HUES48 (cell line): Measurements from ENCODE around the gene ARHGAP42.

Source experiments
- H3K27ac ChIP-seq: one replicate; pipeline ENCODE4 v1.7.0; 2013; ENCODE audit warnings: low read depth, low read length, inconsistent platforms
- H3K27me3 ChIP-seq: 2 replicates; pipeline ENCODE4 v1.6.1; 2013; ENCODE audit warnings: mild to moderate bottlenecking, low read length; ENCODE audit not compliant: control insufficient read depth, insufficient read depth
- H3K36me3 ChIP-seq: 2 replicates; pipeline ENCODE4 v1.6.1; 2013; ENCODE audit warnings: low read length; ENCODE audit not compliant: control insufficient read depth, insufficient read depth
- H3K4me1 ChIP-seq: 2 replicates; pipeline ENCODE4 v1.6.1; 2013; ENCODE audit warnings: mild to moderate bottlenecking, low read length; ENCODE audit not compliant: control insufficient read depth, insufficient read depth
- H3K4me3 ChIP-seq: 2 replicates; pipeline ENCODE4 v1.5.1; 2013; ENCODE audit warnings: mild to moderate bottlenecking, low read depth, low read length
- H3K9ac ChIP-seq: 2 replicates; pipeline ENCODE4 v1.6.1; 2013; ENCODE audit warnings: mild to moderate bottlenecking, low read depth, low read length, moderate library complexity
- H3K9me3 ChIP-seq: 2 replicates; pipeline ENCODE4 v1.6.1; 2013; ENCODE audit warnings: low read length; ENCODE audit not compliant: control insufficient read depth, insufficient read depth

Gene ARHGAP42

DNA sequence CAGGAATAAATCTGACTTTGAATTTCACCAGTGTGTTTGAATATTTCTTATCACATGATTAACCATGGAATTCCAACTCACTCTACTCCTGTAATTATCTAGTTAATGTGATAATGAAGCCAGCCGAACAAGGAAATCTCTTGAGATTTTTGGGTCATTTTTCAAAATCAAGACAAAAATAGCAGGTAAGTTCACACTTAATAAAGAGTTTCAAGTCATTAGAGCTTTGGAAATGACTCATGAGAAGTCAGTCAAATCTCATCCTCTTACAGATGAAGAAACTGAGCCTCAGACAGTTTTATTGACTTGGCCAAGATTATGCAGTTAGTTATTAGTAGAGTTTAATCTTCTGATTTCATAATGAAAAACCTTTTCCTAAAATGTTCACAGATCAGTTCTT lies 148.8 kb downstream of the ARHGAP42 start:
- Histone ChIP-seq H3K9ac (no peak overlapping the region), H3K4me3 (no peak overlapping the region), H3K9me3 (no peaks in the 10 kb centered on the region), H3K27ac (no peak overlapping the region), H3K27me3 (no peaks in the 10 kb centered on the region), H3K36me3 (no peaks in the 10 kb centered on the region), H3K4me1 (peaks cover 46% of the 10 kb centered on the region)

DNA sequence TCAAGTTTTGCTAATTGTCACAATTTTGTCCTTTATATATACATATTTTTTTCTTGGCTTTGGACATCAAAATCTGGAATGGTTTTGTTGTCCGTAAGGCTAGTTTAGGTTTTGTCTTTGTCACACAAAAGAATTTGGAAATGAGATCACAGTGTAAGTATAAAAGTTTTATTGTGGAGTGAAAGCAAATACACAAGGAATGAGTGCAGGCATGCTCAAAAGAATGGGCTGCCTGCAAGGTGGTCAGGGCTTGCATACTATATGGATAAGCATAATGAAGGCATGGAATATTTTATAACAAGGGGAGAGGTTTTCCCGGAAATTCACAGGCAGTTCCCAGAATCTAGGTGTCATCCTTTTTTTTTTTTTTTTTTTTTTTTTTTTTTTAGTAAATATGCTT lies 150.2 kb downstream of the ARHGAP42 start:
- Histone ChIP-seq H3K36me3 (no peaks in the 10 kb centered on the region), H3K4me3 (no peak overlapping the region), H3K9me3 (no peaks in the 10 kb centered on the region), H3K4me1 (peaks cover 36% of the 10 kb centered on the region), H3K27ac (no peak overlapping the region), H3K27me3 (no peaks in the 10 kb centered on the region), H3K9ac (no peak overlapping the region)

DNA sequence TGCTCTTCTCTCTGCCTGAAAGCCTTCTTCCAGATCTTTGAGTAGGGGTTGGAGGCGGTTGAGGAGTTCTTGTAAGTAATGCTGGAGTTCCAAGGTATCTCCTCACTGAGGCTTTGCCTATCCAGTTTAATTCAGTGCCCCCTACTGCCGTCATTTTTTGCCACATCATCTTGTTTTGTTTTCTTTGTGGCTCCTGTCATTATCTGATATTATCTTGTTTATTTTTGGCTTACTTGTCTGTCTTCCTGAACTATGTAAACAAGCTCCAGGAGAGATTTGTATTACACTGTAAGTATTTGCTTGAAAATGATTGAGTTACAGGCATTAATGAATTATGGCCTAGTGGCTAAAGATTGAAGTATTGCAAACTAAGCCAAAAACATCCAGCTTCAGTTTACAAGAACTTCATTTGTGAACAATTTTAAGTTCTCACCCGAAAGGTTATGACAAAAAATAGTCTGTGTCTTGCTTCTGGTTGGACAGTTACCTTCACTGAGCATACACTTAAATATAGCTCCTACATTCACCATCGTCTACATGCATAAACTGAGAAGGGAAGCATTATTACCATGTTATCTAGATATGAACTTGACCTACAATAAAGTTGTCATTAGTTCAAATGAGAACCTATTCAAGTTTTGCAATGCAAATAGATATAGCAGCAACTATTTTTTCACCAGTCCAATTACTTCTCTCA lies 154.8 kb downstream of the ARHGAP42 start:
- H3K27ac ChIP-seq, result peak overlapping the region; percentile 26
- H3K27me3 ChIP-seq, result no peaks in the 10 kb centered on the region
- H3K4me3 ChIP-seq, result no peak overlapping the region
- H3K4me1 ChIP-seq, result peaks cover 22% of the 10 kb centered on the region
- no peak overlapping the region for H3K9ac ChIP-seq
- no peaks in the 10 kb centered on the region for H3K9me3 ChIP-seq
- no peaks in the 10 kb centered on the region for H3K36me3 ChIP-seq

DNA sequence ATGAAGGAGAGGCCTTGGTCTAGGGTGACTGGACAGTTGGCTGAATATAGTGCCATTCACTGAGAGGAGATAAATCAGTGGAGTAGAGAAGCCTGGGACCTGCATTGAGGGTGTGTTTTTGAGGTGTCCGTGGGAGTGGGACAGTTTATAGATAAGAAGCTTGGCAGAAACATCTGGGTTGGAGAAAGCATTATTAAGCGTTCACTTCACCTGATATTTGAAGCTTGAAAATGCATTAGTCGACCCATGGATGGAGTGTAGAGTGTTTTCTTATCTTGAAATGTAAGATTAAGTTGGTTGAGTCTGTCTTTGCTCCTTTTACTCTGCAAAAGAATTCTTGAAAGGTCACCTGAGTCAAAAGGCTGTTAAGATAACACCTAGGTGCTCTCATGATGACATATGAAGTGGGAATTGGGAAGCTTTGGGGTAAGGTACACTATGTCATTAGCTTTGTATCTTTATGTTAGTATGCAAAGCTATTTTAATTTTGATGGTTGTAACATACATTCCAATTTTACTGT lies 160.7 kb downstream of the ARHGAP42 start:
- Histone ChIP-seq H3K4me3 (no peak overlapping the region), H3K4me1 (peaks cover 5% of the 10 kb centered on the region; the same call in 1 of the 2 replicates), H3K9ac (no peak overlapping the region), H3K9me3 (no peaks in the 10 kb centered on the region), H3K27me3 (no peaks in the 10 kb centered on the region), H3K36me3 (no peaks in the 10 kb centered on the region), H3K27ac (no peak overlapping the region)

DNA sequence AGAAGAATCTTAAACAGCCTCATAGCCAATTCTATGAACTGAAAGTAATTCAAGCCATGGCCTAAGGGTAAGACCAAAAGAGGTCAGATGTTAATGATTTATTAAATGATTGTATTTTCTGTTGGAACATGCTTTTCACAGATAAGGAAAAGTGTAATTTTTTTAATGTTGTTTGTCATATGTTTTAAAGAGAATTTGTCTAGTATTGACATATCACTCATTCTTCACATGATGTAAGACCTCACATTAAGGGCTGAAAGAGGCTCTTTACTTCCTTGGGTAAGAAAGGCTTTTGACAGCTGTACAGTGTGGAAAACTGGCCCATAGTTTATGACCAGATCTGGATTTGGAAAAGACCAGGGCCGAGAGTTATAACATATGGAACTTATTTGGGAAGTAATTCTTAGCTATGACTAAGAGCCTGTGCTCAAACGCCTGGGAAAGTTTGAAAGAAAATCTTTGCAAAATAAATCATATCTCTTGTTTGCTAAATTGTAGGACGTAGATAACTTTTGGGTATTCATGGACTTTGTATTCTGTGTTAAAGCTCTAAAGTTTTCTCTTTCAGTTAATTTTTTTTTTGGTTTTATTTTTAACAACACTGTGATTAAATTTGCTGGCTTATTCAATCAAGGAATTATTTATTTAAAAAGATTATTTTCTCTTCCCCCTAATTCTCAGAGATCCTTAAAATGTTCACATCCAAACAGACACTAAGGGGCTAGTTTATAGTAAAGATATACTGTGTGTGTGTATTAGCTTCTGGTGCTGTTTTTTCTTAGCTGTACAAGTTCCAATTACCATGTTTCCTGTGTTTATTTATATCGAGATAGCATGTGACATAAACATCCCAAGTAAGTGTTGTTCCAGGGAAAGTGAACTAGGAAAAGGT lies 162.2 kb downstream of the ARHGAP42 start:
- Histone ChIP-seq H3K27ac (no peak overlapping the region), H3K4me3 (no peak overlapping the region), H3K9ac (no peak overlapping the region), H3K36me3 (no peaks in the 10 kb centered on the region), H3K9me3 (no peaks in the 10 kb centered on the region), H3K4me1 (peaks cover 5% of the 10 kb centered on the region; the same call in 1 of the 2 replicates), H3K27me3 (no peaks in the 10 kb centered on the region)

DNA sequence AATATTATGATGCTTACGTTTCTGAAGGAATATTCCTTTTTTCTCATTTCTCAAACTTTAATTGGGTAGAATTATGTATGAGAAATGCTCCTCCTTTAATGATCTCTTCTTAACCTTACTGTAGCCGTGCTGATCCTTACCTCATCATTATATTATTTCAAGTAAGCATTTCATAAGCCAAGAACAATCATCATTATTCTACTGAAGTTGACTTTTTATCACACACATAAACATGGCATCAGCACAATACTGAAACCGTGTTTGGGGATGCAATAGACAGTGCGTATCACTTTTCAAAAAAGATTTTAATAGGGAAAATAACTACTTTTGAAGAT lies 162.8 kb downstream of the ARHGAP42 start:
- Histone ChIP-seq H3K36me3 (no peaks in the 10 kb centered on the region), H3K9ac (no peak overlapping the region), H3K27ac (no peak overlapping the region), H3K9me3 (no peaks in the 10 kb centered on the region), H3K4me3 (no peak overlapping the region), H3K27me3 (no peaks in the 10 kb centered on the region), H3K4me1 (peaks cover 5% of the 10 kb centered on the region; the same call in 1 of the 2 replicates)

DNA sequence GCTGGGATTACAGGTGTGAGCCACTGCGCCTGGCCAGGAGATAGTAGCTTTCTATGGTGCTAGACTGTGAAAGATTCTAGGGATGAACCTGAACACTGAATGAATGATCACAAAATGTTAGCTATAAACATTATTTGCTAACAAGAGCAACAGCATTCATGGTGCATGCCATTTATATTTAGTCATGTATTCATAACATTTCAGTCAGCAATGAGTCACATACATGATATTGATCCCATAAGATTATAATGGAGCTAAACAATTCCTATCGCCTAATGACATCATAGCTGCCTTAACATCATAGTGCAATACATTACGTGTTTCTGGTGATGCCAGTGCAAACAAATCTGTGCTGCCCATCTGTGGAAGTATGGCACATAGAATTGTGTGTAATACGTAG lies 164.1 kb downstream of the ARHGAP42 start:
- no peak overlapping the region for H3K9ac ChIP-seq
- H3K9me3 ChIP-seq, result no peaks in the 10 kb centered on the region
- peaks cover 13% of the 10 kb centered on the region; the same call in 1 of the 2 replicates for H3K4me1 ChIP-seq
- H3K27ac ChIP-seq, result no peak overlapping the region
- no peaks in the 10 kb centered on the region for H3K36me3 ChIP-seq
- no peak overlapping the region for H3K4me3 ChIP-seq
- H3K27me3 ChIP-seq, result no peaks in the 10 kb centered on the region

DNA sequence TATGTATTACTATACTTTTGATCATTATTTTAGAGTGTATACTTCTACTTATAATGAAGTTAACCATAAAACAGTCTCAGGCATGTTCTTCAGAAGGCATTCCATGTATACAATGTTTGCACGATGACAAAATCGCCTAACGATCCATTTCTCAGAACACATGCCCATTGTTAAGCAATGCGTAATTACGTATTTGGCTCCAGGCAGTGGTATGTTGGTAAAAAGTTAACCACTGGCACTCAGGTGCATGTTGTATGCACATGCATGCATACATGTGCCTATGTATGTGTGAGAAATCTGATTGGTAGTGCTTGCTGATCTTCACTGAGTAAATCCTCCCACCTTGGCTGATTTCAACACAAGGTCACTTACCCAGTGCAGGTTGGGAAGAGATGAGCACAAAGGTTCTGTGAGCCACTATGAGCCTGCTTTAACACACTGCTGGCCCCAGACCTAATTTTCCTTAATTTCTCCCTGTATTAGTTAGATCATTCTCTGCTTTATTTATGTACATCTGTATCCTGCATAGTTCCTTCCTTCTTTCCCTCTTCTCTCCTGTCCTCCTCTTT lies 164.6 kb downstream of the ARHGAP42 start:
- H3K9ac ChIP-seq, result no peak overlapping the region
- no peak overlapping the region for H3K4me3 ChIP-seq
- no peaks in the 10 kb centered on the region for H3K27me3 ChIP-seq
- H3K27ac ChIP-seq, result no peak overlapping the region
- H3K4me1 ChIP-seq, result peaks cover 18% of the 10 kb centered on the region; the same call in 1 of the 2 replicates
- H3K9me3 ChIP-seq, result no peaks in the 10 kb centered on the region
- no peaks in the 10 kb centered on the region for H3K36me3 ChIP-seq

DNA sequence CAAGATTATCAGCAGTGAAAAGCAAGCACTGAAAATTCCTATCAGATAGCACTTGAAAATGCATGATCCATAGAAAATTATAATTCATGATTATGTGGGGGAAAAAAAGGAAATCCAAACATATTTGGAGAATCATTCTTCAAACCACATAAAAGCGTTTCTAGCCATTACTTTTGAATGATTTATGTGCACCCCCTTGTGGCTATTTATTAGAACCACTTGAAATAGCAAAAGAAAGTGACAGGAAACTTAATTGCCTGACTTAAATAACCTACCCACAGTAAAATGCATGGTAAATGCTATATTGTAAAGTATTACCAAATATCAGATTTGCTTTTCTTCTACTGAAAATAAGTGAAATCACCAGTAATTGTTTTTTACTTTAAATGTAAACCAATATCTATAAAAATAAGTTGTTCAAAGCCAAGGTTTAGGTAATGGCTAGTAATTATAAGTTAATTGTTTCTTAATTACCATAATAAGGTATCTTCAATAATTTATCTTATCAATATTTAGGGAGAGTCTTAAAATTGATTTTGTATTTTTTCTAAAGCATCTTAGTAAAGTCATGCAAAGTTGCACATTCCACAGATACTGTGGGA lies 168.5 kb downstream of the ARHGAP42 start:
- Histone ChIP-seq H3K9ac (no peak overlapping the region), H3K27ac (no peak overlapping the region), H3K4me1 (peaks cover 54% of the 10 kb centered on the region), H3K27me3 (no peaks in the 10 kb centered on the region), H3K36me3 (no peaks in the 10 kb centered on the region), H3K9me3 (no peaks in the 10 kb centered on the region), H3K4me3 (no peak overlapping the region)

DNA sequence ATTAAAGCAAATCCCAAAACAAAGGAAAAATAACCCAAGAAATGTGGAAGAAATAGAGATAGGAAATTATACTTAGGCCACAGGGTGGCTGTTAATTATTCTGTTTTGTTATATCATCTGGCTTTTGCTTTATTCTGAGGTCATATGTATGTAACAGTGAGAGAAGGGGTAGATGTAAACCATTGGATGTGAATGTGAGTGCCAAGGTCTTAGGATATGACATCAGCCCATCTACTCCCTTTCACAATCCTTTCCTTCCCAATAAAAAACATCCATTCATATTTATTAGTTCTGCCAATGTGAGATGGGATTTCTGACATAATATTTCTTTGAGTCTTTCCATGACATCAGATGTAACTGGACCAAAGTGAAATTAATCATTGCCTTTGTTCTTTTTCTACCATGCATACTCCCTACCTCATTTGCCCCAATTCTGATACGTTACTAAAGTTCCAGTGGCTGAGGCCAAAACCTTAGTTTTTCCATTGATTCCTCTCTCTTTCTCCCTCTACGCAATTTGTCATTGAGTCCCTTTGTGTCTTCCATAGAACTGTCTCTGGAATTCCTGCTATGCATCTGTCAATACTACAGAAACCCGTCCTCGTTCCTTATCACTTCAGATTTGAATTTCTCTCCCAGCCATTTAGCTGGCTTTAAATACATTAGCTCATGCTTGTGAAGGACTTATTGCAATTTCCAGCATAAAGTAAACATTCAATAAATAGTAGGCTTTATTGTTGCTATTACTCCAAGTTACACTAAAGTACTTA lies 170.3 kb downstream of the ARHGAP42 start:
- Histone ChIP-seq H3K9me3 (no peaks in the 10 kb centered on the region), H3K27ac (no peak overlapping the region), H3K4me1 (peaks cover 62% of the 10 kb centered on the region), H3K36me3 (no peaks in the 10 kb centered on the region), H3K9ac (no peak overlapping the region), H3K27me3 (no peaks in the 10 kb centered on the region), H3K4me3 (no peak overlapping the region)
